HG03159 (cell line): Measurements from ENCODE around the gene CHMP3.
"Not testable (repeated sequence)": the region's sequence is repeated elsewhere in the genome, so short reads cannot be mapped to it uniquely, and the experiment has no call there.

Experiments
- ATAC-seq: cut with Tn5 transposase; IDR thresholded peaks from one replicate; pipeline ENCODE4 v1.9.1; 2021; ENCODE audit warnings: mild to moderate bottlenecking, moderate library complexity; ENCODE audit not compliant: unreplicated experiment

Gene CHMP3

GRCh38 chr2:86512892-86513291, 50.4 kb downstream of the CHMP3 start:
- ATAC-seq = no peak

DNA sequence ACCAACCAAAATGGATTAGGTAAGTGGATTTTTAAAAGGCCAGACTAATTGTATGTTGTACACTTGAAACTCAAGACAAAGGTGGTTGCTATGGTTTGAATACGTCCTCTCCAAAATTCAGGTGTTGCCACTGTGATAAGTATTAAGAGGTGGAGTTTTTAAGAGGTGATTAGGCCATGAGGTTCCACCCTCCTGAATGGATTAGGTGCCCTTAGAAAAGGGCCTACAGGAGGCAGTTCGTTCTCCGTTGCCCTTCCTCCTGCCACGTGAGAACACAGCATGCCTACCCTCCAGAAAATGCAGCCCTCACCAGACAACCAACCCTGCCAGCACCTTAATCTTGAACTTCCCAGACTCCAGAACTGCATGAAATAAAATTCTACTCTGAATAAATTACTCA, 51.2 kb downstream of the CHMP3 start:
- ATAC-seq = no peak

GRCh38 chr2:86510436-86510933, 52.8 kb downstream of the CHMP3 start:
- ATAC-seq = no peak

- no peak for ATAC-seq
Measured at GRCh38 chr2:86507600-86507999, 55.6 kb downstream of the CHMP3 start.

DNA sequence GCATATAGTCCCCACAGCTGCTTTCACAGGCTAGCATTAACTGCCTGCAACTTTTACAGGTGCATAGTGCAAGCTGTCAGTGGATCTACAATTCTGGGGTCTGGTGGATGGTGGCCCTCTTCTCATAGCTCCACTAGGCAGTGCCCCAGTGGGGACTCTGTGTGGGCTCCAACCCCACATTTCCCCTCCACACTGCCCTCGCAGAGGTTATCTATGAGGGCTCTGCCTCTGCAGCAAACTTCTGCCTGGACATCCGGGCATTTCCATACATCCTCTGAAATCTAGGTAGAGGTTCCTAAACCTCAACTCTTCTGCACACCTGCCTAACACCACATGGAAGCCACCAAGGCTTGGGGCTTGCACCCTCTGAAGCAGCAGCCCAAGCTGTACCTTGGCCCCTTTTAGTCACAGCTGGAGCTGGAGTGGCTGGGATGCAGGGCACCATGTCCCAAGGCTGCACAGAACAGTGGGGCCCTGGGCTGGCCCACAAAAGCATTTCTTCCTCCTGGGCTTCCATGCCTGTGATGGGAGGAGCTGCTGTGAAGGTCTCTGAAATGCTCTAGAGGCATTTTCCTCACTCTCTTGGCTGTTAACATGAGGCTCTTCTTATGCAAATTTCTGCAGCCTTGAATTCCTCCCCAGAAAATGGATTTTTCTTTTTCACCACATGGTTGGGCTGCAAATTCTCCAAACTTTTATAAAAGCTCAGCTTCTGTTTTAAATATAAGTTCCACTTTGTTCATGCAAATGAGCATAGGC, 62.7 kb downstream of the CHMP3 start:
- no peak for ATAC-seq

DNA sequence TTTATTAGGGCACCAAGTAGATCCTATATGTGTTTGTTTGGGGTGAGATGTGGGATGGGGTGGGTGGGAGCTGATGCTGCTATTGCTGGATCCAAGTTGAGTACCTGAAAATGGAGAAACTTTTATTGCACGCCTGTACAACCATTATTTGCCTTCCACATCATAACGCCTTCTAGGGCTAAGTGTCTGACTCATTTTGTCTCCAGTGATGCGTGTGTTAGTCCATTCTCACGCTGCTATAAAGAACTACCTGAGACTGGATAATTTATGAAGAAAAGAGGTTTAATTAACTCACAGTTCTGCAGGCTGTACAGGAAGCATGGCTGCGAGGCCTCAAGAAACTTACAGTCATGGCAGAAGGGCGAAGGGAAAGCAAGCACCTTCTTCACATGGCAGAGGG, 63.9 kb downstream of the CHMP3 start:
- no peak for ATAC-seq

DNA sequence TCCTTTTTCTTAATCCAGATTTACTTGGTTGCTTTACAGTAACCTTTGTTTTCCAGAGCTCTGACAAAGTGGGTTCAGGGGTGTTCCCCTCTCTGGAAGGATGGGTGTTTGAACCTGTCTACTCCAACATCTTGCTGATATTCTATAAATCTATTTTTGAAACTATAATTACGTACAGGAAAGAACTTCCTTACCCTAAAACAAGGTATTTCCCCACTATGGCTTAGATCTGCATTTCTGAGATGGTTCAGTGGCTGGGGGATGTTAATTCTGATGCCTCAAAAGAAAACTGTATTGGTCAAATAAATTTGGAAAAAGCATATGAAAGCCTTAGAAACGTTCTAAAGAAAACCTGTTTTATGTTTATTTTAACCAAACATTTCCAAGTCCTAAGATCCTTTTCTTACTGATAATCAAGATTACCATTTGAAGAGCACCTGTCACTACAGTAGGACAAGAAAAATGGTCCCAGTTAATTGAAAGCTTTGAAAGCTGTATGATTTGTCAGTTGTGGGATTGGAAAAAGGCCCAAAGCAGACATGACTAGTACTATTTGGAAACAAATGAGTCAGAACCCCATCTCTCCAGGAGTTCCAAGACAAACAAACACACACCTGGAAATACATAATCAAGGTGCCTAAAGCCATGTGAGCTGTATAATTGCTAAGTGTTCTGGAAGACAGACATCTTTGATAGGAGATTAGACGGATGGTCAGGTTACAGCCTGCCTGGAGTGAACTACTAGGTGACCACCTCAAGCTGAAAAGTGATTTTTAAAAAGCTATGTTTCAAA, 64.6 kb downstream of the CHMP3 start:
- ATAC-seq = no peak

GRCh38 chr2:86496391-86496790, 66.9 kb downstream of the CHMP3 start:
- not testable (repeated sequence) for ATAC-seq

DNA sequence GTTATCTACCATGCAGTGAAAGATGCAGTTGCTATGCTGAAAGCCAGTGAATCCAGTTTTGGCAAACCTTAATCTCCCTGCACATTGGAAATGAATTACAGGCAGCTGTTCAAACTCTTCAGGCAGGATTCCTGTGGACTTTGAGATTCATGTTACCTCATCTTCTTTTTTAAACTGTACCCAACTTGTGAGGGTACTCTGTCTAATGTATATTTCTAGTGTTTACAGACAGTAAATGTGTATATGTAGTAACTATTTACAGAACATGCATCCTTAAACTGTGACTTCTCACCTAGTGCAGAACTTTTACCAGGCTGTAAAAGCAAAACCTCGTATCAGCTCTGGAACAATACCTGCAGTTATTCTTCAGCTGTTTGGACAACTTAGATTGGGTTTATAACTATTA, 71.2 kb downstream of the CHMP3 start:
- no peak for ATAC-seq

GRCh38 chr2:86491088-86491487, 72.2 kb downstream of the CHMP3 start:
- no peak for ATAC-seq

GRCh38 chr2:86490245-86490644, 73.0 kb downstream of the CHMP3 start:
- ATAC-seq = no peak

- no peak for ATAC-seq
Measured at GRCh38 chr2:86489542-86489941, 73.7 kb downstream of the CHMP3 start.

DNA sequence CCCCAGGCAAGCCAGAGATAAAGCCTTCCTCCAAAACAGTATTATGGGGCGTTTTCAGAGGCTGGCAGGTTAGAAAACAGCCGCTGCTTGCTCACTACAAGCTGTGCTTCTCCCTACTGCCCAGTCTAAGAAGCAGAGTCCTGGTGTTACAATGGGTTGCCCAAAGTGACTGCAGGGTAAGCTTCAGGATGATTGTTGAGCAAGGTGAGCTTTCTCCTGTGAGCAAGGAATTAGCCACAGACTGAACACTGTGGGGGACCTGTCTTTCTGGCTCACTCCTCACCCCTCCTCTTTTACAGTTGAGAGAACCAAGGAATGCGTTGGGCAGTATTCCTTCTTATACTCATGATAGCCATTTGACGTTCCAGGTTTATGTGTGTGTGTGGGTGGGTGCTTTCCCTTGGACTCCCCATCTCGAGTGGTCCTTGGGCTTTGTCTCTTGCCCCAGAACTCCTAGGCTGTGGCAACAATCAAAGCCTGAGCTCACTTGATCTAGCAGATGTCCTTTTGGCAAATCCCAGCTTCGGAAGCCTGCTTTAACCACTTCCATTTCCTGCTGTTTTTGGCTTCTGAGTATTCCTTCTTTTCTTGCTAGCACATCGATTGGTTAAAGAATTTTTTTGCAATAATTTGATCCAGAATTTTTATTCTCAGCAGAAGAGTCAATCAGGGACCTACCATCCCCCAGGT, 74.5 kb downstream of the CHMP3 start:
- no peak for ATAC-seq

DNA sequence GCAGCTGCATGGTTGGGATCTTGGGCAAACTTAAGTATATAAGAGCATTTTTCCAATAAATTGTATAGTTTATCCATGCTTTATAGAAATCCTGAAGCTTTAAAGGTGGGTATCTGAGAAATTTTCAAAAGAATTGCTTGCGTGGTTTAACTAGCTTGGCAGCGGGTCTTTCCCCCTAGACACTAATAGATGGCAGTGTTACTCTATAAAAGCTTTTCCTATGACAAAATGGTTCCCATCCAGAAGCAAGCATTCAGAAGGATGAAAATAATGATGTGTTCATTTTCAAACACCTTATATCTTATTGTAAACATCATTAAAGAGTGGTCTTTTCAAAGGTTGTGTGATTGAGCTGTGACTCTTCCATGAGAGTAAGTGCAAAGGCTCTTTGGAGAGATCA, 76.2 kb downstream of the CHMP3 start:
- ATAC-seq = no peak

- no peak for ATAC-seq
Measured at GRCh38 chr2:86485802-86486201, 77.4 kb downstream of the CHMP3 start.

GRCh38 chr2:86485103-86485502, 78.1 kb downstream of the CHMP3 start:
- no peak for ATAC-seq

DNA sequence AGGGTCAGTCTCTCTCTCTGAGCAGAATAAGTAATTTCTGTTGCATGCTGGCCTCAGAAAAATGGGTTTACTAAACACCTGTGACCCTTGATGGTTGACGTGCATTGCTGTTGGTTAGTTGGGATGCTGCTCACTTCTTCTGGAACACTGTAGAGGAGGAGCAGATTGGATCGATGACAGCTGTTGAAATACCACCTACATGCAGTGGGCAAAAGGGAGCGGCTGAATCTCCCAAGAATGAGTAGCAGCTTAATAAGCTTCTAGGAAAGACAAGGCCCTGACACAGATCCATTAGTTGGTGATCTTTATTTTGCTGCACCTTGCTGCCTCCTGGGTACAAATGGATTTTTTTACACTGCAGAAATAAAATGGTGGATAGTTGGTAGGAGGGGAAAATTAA, 78.9 kb downstream of the CHMP3 start:
- ATAC-seq = no peak

- ATAC-seq = no peak
Measured at GRCh38 chr2:86482034-86482433, 81.2 kb downstream of the CHMP3 start.

- ATAC-seq = no peak
Measured at GRCh38 chr2:86480105-86480504, 83.1 kb downstream of the CHMP3 start.

DNA sequence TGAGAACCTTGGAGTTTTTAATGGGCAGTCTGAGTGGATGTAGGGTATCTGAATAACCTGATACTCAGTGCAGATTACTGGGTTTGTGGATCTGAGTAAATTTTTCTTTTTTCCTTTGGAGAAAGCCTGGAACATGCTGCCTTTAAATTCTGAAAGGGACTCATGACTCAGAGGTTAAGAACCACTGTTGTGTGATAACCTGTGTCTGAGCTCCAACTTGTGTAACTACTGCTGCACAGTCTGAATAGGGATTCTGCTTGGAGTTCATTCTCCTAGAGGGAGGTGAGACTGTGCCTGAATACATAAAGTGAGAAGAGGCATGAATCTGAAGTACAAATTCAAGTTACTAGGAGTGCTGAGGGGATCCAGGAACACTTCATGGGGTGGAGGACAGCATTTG, 85.9 kb downstream of the CHMP3 start:
- no peak for ATAC-seq

DNA sequence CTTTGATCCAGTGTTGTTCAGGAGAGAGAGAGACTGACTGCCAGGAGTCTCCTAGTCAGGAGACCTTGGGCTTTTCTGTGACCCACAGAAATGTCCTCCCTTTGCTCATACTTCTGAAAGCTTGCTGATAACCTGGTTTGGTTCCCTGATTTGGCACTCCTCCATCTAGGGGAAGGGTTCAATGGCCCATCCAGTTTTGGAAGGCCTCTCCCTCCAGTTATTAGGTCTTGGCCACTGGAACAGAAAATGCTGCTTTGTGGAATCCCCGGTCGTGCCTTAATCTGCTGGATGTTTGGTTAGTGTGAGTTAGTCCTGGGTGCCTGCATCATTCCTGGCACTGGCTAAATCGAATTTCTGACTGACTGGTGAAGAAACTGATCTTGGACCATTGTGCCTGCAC, 86.3 kb downstream of the CHMP3 start:
- no peak for ATAC-seq

DNA sequence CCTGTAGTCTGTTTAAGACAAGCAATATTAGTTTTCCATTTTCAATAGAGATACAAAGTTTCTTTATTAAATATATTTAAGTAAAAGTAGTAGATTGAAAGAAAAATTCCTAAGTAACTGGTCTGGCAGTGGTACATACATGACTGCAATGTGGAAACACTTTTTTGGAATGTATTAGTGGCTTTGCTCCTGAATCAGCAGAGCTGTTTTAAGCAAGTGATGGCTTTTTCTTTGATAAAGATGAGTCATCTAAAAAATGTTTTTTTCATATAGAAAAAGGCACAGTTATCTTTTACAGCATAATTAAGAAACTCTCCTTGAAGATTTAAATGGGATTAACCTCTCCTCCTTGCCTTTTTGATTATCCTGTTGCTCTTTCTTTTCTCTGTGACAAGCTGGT, 87.2 kb downstream of the CHMP3 start:
- no peak for ATAC-seq
